BE2C (cell line): ENCODE data around the gene TOPAZ1.

Experiments used
- DNase-seq: peaks from one replicate; pipeline ENCODE4 v3.0.0-alpha.2; 2020
- H3K27me3 ChIP-seq: fragments of 250-450 bp; sonication (Bioruptor Pico); 2 replicates; pipeline ENCODE4 v1.5.1; 2020; ENCODE audit warnings: mild to moderate bottlenecking
- H3K36me3 ChIP-seq: fragments of 250-450 bp; sonication (Bioruptor Pico); 2 replicates; pipeline ENCODE4 v1.5.1; 2020; ENCODE audit warnings: mild to moderate bottlenecking
- H3K4me1 ChIP-seq: fragments of 250-450 bp; sonication (Bioruptor Pico); 2 replicates; pipeline ENCODE4 v1.5.1; 2020
- H3K4me3 ChIP-seq: 2 replicates; pipeline ENCODE4 v1.5.1; 2011; ENCODE audit warnings: low read depth, low read length
- H3K9me3 ChIP-seq: fragments of 250-450 bp; sonication (Bioruptor Pico); 2 replicates; pipeline ENCODE4 v1.5.1; 2020
- CTCF ChIP-seq: IDR thresholded peaks from 2 replicates; pipeline ENCODE4 v1.5.1; 2012; ENCODE audit warnings: mild to moderate bottlenecking, low read depth, low read length

The TOPAZ1 gene

GRCh38 chr3:44297255-44297654 is 55.6 kb downstream of the TOPAZ1 start:
- TF ChIP-seq CTCF: no peak
- H3K27me3 ChIP-seq: no peaks in the 10 kb centered on the region
- no peaks in the 10 kb centered on the region for H3K4me1 ChIP-seq
- no peaks in the 10 kb centered on the region for H3K9me3 ChIP-seq
- DNase-seq: no peak
- H3K4me3 ChIP-seq: no peak overlapping the region
- H3K36me3 ChIP-seq: no peaks in the 10 kb centered on the region

GRCh38 chr3:44301746-44302145 is 60.1 kb downstream of the TOPAZ1 start:
- H3K27me3 ChIP-seq: no peaks in the 10 kb centered on the region
- DNase-seq: no peak
- no peak for TF ChIP-seq CTCF

GRCh38 chr3:44309500-44309899 is 67.8 kb downstream of the TOPAZ1 start:
- no peak for TF ChIP-seq CTCF
- no peak for DNase-seq

More at GRCh38 chr3:44301746-44302145, 60.1 kb downstream of the TOPAZ1 start:
- Histone ChIP-seq H3K4me1 (no peaks in the 10 kb centered on the region), H3K9me3 (no peaks in the 10 kb centered on the region), H3K4me3 (no peak overlapping the region), H3K36me3 (no peaks in the 10 kb centered on the region)

GRCh38 chr3:44318891-44319311 is 77.2 kb downstream of the TOPAZ1 start:
- no peaks in the 10 kb centered on the region for H3K9me3 ChIP-seq
- peak; percentile 4 for DNase-seq
- H3K4me1 ChIP-seq: no peaks in the 10 kb centered on the region
- H3K4me3 ChIP-seq: no peak overlapping the region
- no peaks in the 10 kb centered on the region for H3K36me3 ChIP-seq
- no peaks in the 10 kb centered on the region for H3K27me3 ChIP-seq
- peak; percentile 9; the same call in 1 of the 2 replicates for TF ChIP-seq CTCF

More at GRCh38 chr3:44309500-44309899, 67.8 kb downstream of the TOPAZ1 start:
- Histone ChIP-seq H3K27me3 (no peaks in the 10 kb centered on the region), H3K4me3 (no peak overlapping the region), H3K4me1 (no peaks in the 10 kb centered on the region), H3K9me3 (no peaks in the 10 kb centered on the region), H3K36me3 (no peaks in the 10 kb centered on the region)

GRCh38 chr3:44321335-44321734 is 79.6 kb downstream of the TOPAZ1 start:
- no peaks in the 10 kb centered on the region for H3K27me3 ChIP-seq

More at GRCh38 chr3:44321335-44321734, 79.6 kb downstream of the TOPAZ1 start:
- no peak for DNase-seq
- no peak overlapping the region for H3K4me3 ChIP-seq
- H3K36me3 ChIP-seq: no peaks in the 10 kb centered on the region
- H3K9me3 ChIP-seq: no peaks in the 10 kb centered on the region
- no peaks in the 10 kb centered on the region for H3K4me1 ChIP-seq
- TF ChIP-seq CTCF: no peak
